Bronchial epithelial cell (primary cell): Measurements from ENCODE around the gene MAPKBP1. TPM values are rescaled to one million over a fixed set of nuclear protein-coding genes. Genes with fewer than 3 reads are reported as not detected.

ENCODE experiments used
- DNase-seq: peaks from one replicate; pipeline ENCODE4 v3.0.0-alpha.2; 2010; ENCODE audit warnings: low read depth
- FAIRE-seq: peaks from 2 replicates; lab custom pipeline; 2011; peaks lifted over from hg19 to GRCh38; lab: Jason Lieb, UNC
- H3K27me3 ChIP-seq: 2 replicates; pipeline ENCODE4 v1.5.1; 2011; ENCODE audit warnings: low read length; ENCODE audit not compliant: control insufficient read depth, insufficient read depth
- H3K36me3 ChIP-seq: 2 replicates; pipeline ENCODE4 v1.5.1; 2011; ENCODE audit warnings: low read length; ENCODE audit not compliant: control insufficient read depth, insufficient read depth
- H3K4me3 ChIP-seq: 2 replicates; pipeline ENCODE4 v1.5.1; 2011; ENCODE audit warnings: mild to moderate bottlenecking, low read depth, low read length, control low read depth
- total RNA-seq: library from RNA; depleted of rRNA; stranded (reverse); fragments of >200 nt; gene quantifications from 2 replicates; pipeline ENCODE4 v1.2.1, GENCODE V29; 2014
- TF ChIP-seq, protein P1 (sequence below): IDR thresholded peaks from 2 replicates; pipeline ENCODE4 v1.5.1; 2011; ENCODE audit warnings: mild to moderate bottlenecking, moderate library complexity, low read length, control low read depth, inconsistent platforms; ENCODE audit not compliant: insufficient read depth, severe bottlenecking

The MAPKBP1 gene
- total RNA-seq, 1 donor from 2014 or later: 12.9 TPM

DNA sequence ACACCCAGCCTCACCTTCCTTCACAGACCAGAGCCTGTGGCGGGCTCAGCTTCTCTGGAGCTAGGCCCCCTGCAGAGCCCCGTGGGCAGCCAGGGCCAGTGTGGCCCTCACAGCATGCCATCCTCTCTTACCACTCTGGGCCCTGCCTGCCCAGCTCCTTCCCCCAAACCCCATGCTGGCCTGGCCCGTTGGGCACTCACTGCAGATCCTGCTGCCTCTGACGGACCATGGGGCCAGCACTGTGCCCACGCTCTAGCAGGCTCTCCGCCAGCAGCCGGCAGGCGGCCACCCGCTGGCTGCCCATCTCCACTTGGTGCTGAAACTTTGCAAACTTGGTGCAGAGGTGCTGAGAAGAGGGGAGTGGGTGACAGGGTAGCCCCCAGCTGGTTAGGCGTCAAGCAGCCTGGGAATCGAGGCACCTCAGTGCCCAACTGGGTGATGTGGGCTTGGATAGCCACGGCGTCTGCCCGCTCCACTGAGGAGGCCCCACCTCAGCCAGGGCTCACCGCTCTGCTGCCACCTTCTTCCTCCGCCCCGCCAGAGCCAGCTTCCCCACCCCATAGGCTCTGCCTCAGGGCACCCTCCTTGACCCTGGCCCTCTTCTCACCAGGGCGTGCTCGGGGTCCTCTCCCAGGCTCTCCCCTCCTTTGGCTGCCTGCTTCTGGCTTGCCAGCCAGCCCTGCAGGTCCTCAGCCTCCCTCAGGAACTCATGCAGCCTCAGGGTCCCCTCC lies 97.1 kb downstream of the MAPKBP1 start:
- no peaks in the 10 kb centered on the region for H3K27me3 ChIP-seq
- DNase-seq: no peak
- FAIRE-seq: no peak
- TF ChIP-seq, protein P1, sequence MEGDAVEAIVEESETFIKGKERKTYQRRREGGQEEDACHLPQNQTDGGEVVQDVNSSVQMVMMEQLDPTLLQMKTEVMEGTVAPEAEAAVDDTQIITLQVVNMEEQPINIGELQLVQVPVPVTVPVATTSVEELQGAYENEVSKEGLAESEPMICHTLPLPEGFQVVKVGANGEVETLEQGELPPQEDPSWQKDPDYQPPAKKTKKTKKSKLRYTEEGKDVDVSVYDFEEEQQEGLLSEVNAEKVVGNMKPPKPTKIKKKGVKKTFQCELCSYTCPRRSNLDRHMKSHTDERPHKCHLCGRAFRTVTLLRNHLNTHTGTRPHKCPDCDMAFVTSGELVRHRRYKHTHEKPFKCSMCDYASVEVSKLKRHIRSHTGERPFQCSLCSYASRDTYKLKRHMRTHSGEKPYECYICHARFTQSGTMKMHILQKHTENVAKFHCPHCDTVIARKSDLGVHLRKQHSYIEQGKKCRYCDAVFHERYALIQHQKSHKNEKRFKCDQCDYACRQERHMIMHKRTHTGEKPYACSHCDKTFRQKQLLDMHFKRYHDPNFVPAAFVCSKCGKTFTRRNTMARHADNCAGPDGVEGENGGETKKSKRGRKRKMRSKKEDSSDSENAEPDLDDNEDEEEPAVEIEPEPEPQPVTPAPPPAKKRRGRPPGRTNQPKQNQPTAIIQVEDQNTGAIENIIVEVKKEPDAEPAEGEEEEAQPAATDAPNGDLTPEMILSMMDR: no peak
- no peaks in the 10 kb centered on the region for H3K36me3 ChIP-seq
- no peak overlapping the region for H3K4me3 ChIP-seq

DNA sequence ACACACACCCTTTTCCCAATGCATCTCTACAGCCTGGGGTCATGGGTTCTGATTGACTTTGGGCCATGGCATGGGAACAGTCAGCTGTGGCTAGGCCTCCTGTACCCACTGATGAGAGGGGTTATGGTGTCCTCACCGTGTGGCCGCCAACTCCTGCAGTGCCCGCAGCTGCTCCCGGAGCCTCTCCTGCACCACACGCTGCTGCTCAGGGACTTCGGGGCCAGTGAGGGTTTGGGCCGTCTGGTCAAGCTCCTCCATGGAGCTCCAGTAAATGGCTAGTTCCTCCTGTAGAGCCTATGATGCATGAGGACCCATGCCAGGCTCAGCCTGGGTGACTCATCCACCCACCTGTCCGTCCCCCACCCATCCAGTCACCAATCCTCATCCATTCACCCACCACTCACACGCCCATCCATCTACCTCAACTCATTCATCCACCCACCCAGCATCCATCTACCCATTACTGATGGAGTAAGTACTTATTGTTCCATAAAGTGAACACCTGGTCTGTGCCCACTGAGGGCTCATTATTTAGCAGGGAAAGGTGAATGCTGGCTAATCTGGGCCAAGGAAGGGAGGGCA lies 98.0 kb downstream of the MAPKBP1 start:
- no peaks in the 10 kb centered on the region for H3K36me3 ChIP-seq
- no peaks in the 10 kb centered on the region for H3K27me3 ChIP-seq
- TF ChIP-seq, protein P1: no peak
- no peak overlapping the region for H3K4me3 ChIP-seq
- no peak for FAIRE-seq
- DNase-seq: peak; percentile 74

DNA sequence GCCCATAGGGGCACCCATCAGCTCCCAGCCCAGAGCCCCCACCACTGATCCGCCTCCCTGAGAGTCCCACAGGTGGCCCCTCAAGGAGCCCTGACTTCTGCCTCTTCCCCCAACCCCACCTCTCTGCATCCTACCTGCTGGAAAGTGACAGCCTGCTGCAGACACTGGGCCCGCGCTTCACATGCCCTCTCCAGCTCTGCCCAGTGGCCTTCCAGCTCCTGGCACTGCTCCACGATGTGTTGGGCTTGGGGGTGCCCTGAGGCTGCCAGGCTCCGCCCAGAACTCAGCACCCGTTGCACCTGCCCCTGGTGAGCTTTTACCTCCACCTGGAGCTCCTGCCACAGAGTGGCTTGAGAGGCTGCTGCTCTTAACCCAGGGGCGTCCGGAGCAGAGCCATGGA lies 99.4 kb downstream of the MAPKBP1 start:
- no peaks in the 10 kb centered on the region for H3K27me3 ChIP-seq
- FAIRE-seq (no peak), DNase-seq (no peak)
- TF ChIP-seq, protein P1: no peak
- no peaks in the 10 kb centered on the region for H3K36me3 ChIP-seq
- no peak overlapping the region for H3K4me3 ChIP-seq

DNA sequence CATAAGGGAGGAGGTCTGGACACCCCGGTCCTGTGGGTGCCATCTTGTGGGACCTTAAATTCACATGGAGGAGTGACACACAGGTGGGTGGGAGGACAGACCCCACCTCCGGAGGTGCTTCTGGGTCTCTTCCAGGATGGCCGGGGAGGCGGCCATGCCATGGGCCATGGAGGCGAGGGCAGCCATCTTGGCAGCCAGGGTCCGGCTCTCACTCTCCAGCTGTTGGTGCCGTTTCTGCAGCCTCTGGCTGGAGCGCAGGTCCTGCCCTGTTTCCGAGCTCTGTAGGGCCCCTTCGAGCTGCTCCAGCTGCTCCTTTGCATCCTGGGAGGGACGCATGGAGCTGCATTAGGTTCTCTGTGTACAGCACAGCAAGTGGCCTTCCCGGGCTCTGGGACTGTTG lies 100.5 kb downstream of the MAPKBP1 start:
- Histone ChIP-seq H3K27me3 (no peaks in the 10 kb centered on the region), H3K4me3 (no peak overlapping the region), H3K36me3 (no peaks in the 10 kb centered on the region)
- DNase-seq: no peak
- TF ChIP-seq, protein P1: no peak
- FAIRE-seq: no peak

DNA sequence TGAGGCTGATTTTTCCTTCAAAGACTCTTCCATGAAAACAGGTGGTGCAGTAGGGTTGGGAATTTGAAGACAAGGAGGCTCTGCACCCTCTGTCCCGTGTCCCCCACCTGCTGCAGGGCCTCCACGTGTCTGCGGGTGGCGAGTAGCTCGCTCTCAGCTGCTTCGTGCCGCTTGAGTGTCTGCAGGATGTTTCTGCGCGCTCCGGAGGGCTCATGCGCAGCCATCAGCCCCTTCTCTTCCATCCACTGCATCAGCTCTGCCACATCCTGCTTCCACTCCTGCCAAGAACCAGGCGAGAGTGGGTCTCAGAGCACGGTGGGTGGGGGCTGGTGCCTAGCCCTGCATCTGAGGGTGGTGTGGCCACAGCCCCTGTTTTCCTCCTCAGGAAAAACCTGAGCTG lies 101.7 kb downstream of the MAPKBP1 start:
- no peak for DNase-seq
- no peak for FAIRE-seq
- peaks cover 3% of the 10 kb centered on the region for H3K27me3 ChIP-seq
- H3K36me3 ChIP-seq: no peaks in the 10 kb centered on the region
- no peak overlapping the region for H3K4me3 ChIP-seq
- TF ChIP-seq, protein P1: no peak
